Psoas muscle (tissue), 8 donors: ENCODE results near the gene NCAM1. TPM values are rescaled to one million over a fixed set of nuclear protein-coding genes. Genes with fewer than 3 reads are reported as not detected.

Experiments
- ATAC-seq, 4 donors: fragments of 200-7000 bp; cut with Tn5 transposase; one replicate each; pipeline ENCODE4 v1.9.1; 2020; ENCODE audit warnings: moderate library complexity in 3 of 4, mild to moderate bottlenecking in 2 of 4
- DNase-seq, 2 donors: peaks; one replicate each; pipeline ENCODE4 v3.0.0-alpha.2; 2020
- H3K27ac ChIP-seq: fragments of 200-600 bp; one replicate; pipeline ENCODE4 v1.8.0; 2022
- H3K27me3 ChIP-seq, 3 donors: fragments of 200-600 bp in 1 of 3; one replicate each; pipeline versions ENCODE4 v1.6.1 to v1.8.0; 2013 to 2022; ENCODE audit warnings: low read length in 2 of 3, mild to moderate bottlenecking in 2 of 3, moderate library complexity in 1 of 3; ENCODE audit not compliant: insufficient read depth in 3 of 3
- H3K36me3 ChIP-seq, 2 donors: fragments of 200-600 bp in 1 of 2; one replicate each; pipeline versions ENCODE4 v1.6.1 to v1.8.0; 2013 to 2022; ENCODE audit warnings: low read depth in 1 of 2, mild to moderate bottlenecking in 1 of 2, moderate library complexity in 1 of 2; ENCODE audit not compliant: insufficient read depth in 1 of 2
- H3K4me1 ChIP-seq: fragments of 200-600 bp; one replicate; pipeline ENCODE4 v1.8.0; 2022
- H3K4me3 ChIP-seq: fragments of 200-600 bp; one replicate; pipeline ENCODE4 v1.8.0; 2022; ENCODE audit warnings: mild to moderate bottlenecking
- H3K9me3 ChIP-seq: fragments of 200-600 bp; one replicate; pipeline ENCODE4 v1.8.0; 2022
- CTCF ChIP-seq: fragments of 200-600 bp; IDR thresholded peaks from one replicate; pipeline ENCODE4 v1.8.0; 2022; ENCODE audit warnings: antibody characterized with exemption
- WGBS, 3 donors: extraction: QIAGEN DNeasy Blood & Tissue Kit; methylation state at CpG; one replicate each; pipeline versions ENCODE4 v1.1.6 to v1.1.7; 2013; 5-methylcytosine and 5-hydroxymethylcytosine counted together
- intact Hi-C, 2 donors: fragments of 100-400 bp; cut with DNase I; formaldehyde crosslinking; loops; one replicate each; pipeline versions ENCODE4 v1.11.0 to v1.14.2; 2022
- polyA plus RNA-seq, 3 donors: library from polyadenylated mRNA; stranded (reverse); fragments of 200-250 nt; gene quantifications; one replicate each; pipeline ENCODE4 v1.2.3, GENCODE V29; 2013
- total RNA-seq, 4 donors: library from RNA; stranded (reverse); fragmentation: NEBNext Ultra II Directional in 2 of 4; extraction: Animal tissue kit (Norgen Biotek cat#: 25700) in 2 of 4; gene quantifications; one replicate each; pipeline versions ENCODE4 v1.2.1 to v1.2.4, GENCODE V29; 2021 to 2023
- donor health status: healthy with polysubstance abuse.
- donor health status: DM: no; HTN: no; CAD: no; lungs with moderate emphysema.
- donor health status: Bipolar disorder and iron deficiency.
- donor health status: healthy.
- donor health status: DM: yes; HTN: yes; CAD: no.
- donor health status: DM: no; HTN: no; CAD: no.
- donor health status: DM: no; HTN: no; CAD: no.
- donor health status: DM: yes; HTN: yes; CAD: no.

Gene NCAM1
- total and polyA plus RNA-seq, 7 donors, result 1.3 to 50.3 (median 3.0) TPM

- intact Hi-C loops, result loop anchor here in 1 of 2 donors (10.0 kb wide), 2 partner anchors 318 to 382 kb away; no protein-coding TSS in a partner anchor
- H3K27me3 ChIP-seq, result peaks cover 0 to 55% (median 13%) of the 10 kb centered on the region in 3 donors
- H3K9me3 ChIP-seq, result no peaks in the 10 kb centered on the region
- no peak for TF ChIP-seq CTCF
- H3K36me3 ChIP-seq, result no peaks in the 10 kb centered on the region
- 83 to 88% (median 87%) methylated on average over 4 of the region's 4 CpGs for WGBS, 3 donors
- ATAC-seq, result no peak
- H3K4me3 ChIP-seq, result no peak overlapping the region
- H3K4me1 ChIP-seq, result no peaks in the 10 kb centered on the region
- no peak for DNase-seq
- H3K27ac ChIP-seq, result no peak overlapping the region
Observed at GRCh38 chr11:112966561-112966960, 5.3 kb downstream of the NCAM1 start.

GRCh38 chr11:112967082-112967481 is 5.9 kb downstream of the NCAM1 start:
- Histone ChIP-seq H3K27ac (no peak overlapping the region), H3K36me3 (no peaks in the 10 kb centered on the region), H3K9me3 (no peaks in the 10 kb centered on the region), H3K4me1 (no peaks in the 10 kb centered on the region), H3K27me3 (peaks cover 0 to 50% (median 13%) of the 10 kb centered on the region in 3 donors), H3K4me3 (no peak overlapping the region)
- DNase-seq (no peak), ATAC-seq (no peak)
- TF ChIP-seq CTCF, result no peak
- WGBS, 3 donors, result 29 to 53% (median 46%) methylated on average over 3 of the region's 3 CpGs
- intact Hi-C loops, result loop anchor here in 1 of 2 donors (10.0 kb wide), 2 partner anchors 318 to 382 kb away; no protein-coding TSS in a partner anchor

DNA sequence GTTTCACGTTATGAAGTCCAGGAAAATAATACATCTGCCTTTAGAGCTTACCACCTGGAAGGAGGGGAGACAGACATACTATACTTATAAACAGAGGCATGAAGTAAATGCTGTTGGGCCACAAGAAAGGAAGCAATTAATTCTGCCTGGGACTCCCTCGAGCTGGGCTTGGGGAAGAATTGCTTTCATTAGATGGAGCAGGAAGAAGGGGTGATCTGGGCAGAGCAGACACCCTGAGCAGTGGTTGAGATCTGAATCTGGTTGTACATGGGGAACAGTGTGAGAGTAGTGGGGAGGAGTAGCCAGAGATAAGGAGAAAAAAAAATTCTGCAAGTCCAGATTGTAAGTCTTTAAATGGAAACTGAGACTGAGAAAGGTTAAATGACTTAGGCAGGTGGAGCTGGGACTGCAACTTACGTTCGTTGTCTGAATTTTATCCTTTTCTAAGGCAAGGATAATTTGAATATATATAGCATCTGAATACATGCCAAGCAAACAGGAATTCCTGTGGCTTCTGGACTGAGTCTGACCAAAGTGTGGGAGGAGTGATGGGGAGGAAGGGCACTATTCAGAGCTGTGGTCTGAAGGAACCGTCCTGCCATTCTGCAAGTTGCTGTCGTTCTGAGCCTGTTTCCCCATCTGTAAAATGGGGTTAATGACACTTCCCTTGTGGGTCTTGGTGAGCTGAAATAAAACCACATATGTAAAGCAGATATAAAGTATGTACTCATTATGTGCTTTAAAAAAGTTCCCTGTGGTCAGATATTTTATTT is 7.9 kb downstream of the NCAM1 start:
- H3K9me3 ChIP-seq, result no peaks in the 10 kb centered on the region
- intact Hi-C loops, result loop anchor here in 1 of 2 donors (10.0 kb wide), 2 partner anchors 316 to 384 kb away; no protein-coding TSS in a partner anchor
- ATAC-seq (no peak), DNase-seq (no peak)
- 39 to 53% (median 39%) methylated on average over 6 of the region's 6 CpGs for WGBS, 3 donors
- no peaks in the 10 kb centered on the region for H3K4me1 ChIP-seq
- no peak for TF ChIP-seq CTCF
- no peak overlapping the region for H3K4me3 ChIP-seq
- H3K27me3 ChIP-seq, result peaks cover 0 to 30% (median 1%) of the 10 kb centered on the region in 3 donors
- H3K27ac ChIP-seq, result no peak overlapping the region
- H3K36me3 ChIP-seq, result no peaks in the 10 kb centered on the region

DNA sequence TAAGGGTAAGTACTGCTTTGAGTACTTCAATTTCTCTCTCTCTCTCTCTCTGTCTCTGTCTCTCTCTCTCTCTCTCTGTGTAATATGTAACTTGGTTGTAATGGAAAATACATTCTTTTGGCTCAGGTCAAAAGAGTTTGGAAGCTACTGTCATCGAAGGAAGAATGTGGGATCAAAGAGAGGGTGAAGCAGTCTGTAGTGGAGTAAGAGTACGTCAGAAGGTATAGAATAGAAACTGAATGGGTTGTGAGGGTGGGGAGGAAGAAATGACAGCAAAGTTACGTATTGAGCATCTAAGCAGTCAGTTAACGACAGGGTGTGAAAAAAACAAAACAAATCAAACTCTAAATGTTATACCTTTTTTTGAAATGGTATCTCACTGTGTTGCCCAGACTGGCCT is 10.0 kb downstream of the NCAM1 start:
- Histone ChIP-seq H3K27ac (no peak overlapping the region), H3K27me3 (peaks cover 0 to 17% (median 0%) of the 10 kb centered on the region in 3 donors), H3K9me3 (no peaks in the 10 kb centered on the region), H3K4me3 (no peak overlapping the region), H3K36me3 (no peaks in the 10 kb centered on the region), H3K4me1 (no peaks in the 10 kb centered on the region)
- no peak for DNase-seq
- intact Hi-C loops, result no loop called here
- WGBS, 3 donors, result 76 to 90% (median 84%) methylated on average over 4 of the region's 4 CpGs
- no peak for ATAC-seq
- no peak for TF ChIP-seq CTCF
